ENCODE measurements around the gene SYNJ2. TPM values are rescaled to one million over a fixed set of nuclear protein-coding genes. Genes with fewer than 3 reads are reported as not detected.

The SYNJ2 gene
- total RNA-seq, 1 donor from 2014 or later, result 8.3 TPM

DNA sequence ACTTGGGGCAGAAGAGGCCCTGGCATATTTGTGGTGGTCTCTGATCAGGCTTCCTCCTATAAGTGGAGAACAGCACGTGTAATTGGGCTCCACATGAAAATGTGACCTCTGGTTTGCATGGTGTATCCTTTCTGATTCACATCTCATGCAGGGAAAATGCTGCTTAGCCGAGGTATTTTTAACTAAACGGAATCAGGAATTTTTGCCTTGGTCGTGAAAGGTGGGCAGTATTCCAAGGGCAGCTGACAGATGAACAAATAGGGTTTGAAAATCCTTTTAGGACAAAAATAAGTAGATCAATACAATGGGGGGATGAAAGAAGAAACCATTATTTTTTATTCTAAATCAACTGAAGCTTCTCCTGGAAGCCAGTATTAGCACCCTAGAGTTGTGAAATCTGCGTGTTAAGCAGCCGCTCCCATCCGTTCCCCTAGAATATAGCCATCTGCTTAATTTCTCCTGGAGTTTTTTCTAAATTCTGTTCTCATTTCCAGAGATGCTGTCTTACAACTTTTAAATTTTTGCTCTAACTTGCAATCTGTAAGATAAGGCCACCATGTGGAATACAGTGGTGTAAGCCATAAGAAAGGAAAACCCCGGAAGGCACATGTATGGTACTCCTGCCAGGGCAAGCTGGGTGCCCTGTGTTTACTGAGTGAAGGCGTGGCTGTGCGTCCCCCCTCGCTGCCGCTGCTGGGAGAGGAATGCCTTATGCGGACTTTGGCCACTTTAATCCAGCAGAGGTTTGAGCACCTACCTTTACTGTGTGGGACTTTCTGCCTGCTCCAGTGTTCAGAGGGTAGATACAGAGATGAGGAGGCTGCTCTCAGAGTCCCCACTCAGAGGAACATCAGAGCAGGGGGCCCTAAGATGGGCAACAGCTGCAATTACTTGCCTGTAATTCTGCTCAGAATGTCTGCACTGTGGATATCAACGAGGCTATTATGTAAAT, 52.4 kb downstream of the SYNJ2 start:
- no peaks in the 10 kb centered on the region for H3K36me3 ChIP-seq
- DNase-seq (ENCODE audit: extremely low spot score in 2 of 2), result no peak
- no peaks in the 10 kb centered on the region for H3K27me3 ChIP-seq
- H3K4me1 ChIP-seq, result peaks cover 20% of the 10 kb centered on the region
- TF ChIP-seq POLR2AphosphoS5 (IDR thresholded peaks at IDR 0.05; ENCODE audit: insufficient read depth in 1 of 2, low read depth in 1 of 2) (no peak), POLR2A (IDR thresholded peaks at IDR 0.05) (no peak)
- TF ChIP-seq, protein P1, sequence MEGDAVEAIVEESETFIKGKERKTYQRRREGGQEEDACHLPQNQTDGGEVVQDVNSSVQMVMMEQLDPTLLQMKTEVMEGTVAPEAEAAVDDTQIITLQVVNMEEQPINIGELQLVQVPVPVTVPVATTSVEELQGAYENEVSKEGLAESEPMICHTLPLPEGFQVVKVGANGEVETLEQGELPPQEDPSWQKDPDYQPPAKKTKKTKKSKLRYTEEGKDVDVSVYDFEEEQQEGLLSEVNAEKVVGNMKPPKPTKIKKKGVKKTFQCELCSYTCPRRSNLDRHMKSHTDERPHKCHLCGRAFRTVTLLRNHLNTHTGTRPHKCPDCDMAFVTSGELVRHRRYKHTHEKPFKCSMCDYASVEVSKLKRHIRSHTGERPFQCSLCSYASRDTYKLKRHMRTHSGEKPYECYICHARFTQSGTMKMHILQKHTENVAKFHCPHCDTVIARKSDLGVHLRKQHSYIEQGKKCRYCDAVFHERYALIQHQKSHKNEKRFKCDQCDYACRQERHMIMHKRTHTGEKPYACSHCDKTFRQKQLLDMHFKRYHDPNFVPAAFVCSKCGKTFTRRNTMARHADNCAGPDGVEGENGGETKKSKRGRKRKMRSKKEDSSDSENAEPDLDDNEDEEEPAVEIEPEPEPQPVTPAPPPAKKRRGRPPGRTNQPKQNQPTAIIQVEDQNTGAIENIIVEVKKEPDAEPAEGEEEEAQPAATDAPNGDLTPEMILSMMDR (IDR thresholded peaks at IDR 0.05), result no peak
- intact Hi-C loops (cut with DNase I), result no loop called here
- H3K27ac ChIP-seq, result peak overlapping the region; percentile 79
- H3K4me3 ChIP-seq, result no peak overlapping the region
- no peaks in the 10 kb centered on the region for H3K9me3 ChIP-seq

DNA sequence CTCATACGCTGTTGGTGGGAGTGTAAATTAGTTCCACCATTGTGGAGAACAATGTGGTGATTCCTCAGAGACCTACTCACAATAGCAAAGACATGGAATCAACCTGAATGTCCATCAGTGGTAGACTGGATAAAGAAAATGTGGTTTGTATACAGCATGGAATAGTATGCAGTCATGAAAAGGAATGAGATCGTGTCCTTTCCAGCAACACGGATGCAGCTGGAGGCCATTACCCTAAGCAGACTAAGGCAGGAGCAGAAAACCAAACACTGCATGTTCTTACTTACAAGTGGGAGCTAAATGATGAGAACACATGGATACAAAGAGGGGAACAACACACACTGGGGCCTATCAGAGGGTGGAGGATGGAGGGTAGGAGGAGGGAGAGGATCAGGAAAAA, 54.6 kb downstream of the SYNJ2 start:
- H3K27me3 ChIP-seq, result no peaks in the 10 kb centered on the region
- DNase-seq (ENCODE audit: extremely low spot score in 2 of 2), result no peak
- H3K4me1 ChIP-seq, result peaks cover 35% of the 10 kb centered on the region
- TF ChIP-seq, protein P1 (IDR thresholded peaks at IDR 0.05), result no peak
- no peak for TF ChIP-seq POLR2A (IDR thresholded peaks at IDR 0.05)
- TF ChIP-seq POLR2AphosphoS5 (IDR thresholded peaks at IDR 0.05; ENCODE audit: insufficient read depth in 1 of 2, low read depth in 1 of 2), result no peak
- H3K4me3 ChIP-seq, result no peak overlapping the region
- no peaks in the 10 kb centered on the region for H3K9me3 ChIP-seq
- intact Hi-C loops (cut with DNase I), result no loop called here
- no peaks in the 10 kb centered on the region for H3K36me3 ChIP-seq
- no peak overlapping the region for H3K27ac ChIP-seq

DNA sequence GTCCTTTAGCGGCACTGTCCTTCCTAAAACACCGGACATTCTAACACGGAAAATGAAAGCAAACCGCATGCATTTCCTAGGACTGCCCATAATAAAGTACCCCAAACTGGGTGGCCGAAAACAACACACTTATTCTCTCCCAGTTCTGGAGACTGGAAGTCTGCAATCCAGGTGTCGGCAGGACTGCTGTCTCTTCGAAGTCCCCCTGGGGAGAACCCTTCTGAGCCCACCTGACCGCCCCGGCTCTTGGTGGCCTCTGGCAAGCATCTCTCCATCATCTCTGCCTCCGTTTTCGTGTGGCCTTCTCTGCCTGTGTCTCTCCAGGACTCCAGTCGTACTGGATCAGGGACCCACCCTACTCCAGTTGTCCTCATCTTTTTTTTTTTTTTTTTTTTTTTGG, 55.4 kb downstream of the SYNJ2 start:
- DNase-seq (ENCODE audit: extremely low spot score in 2 of 2), result no peak
- H3K4me3 ChIP-seq, result no peak overlapping the region
- intact Hi-C loops (cut with DNase I), result no loop called here

DNA sequence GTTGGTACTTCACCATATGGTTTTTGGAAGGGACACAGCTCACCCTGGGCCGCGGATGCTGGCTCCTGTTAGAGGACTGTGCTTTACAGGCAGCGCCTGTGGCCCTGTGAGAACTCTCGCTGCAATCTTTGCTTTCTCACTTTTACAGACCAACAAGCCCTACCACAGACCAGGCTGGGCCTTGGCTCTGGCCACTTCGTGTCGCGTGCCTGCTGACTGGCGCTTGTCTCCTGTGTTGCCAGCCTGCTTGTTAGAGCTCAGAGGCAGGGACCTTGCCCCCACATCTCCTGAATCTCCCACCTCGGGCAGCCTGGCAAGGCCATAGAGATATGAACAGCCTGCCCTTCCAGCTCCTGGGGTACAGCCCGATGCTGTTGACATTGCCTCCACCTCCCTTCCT, 56.1 kb downstream of the SYNJ2 start:
- no peaks in the 10 kb centered on the region for H3K27me3 ChIP-seq
- no peak for DNase-seq (ENCODE audit: extremely low spot score in 2 of 2)
- no peak overlapping the region for H3K27ac ChIP-seq

More for the DNA sequence above, 55.4 kb downstream of the SYNJ2 start:
- TF ChIP-seq POLR2A (IDR thresholded peaks at IDR 0.05) (no peak), POLR2AphosphoS5 (IDR thresholded peaks at IDR 0.05; ENCODE audit: insufficient read depth in 1 of 2, low read depth in 1 of 2) (no peak)
- TF ChIP-seq, protein P1 (IDR thresholded peaks at IDR 0.05), result no peak
- Histone ChIP-seq H3K36me3 (no peaks in the 10 kb centered on the region), H3K9me3 (no peaks in the 10 kb centered on the region), H3K4me1 (peaks cover 35% of the 10 kb centered on the region), H3K27ac (no peak overlapping the region), H3K27me3 (no peaks in the 10 kb centered on the region)

More for the DNA sequence above, 56.1 kb downstream of the SYNJ2 start:
- Histone ChIP-seq H3K4me3 (no peak overlapping the region), H3K36me3 (no peaks in the 10 kb centered on the region), H3K4me1 (peaks cover 37% of the 10 kb centered on the region), H3K9me3 (no peaks in the 10 kb centered on the region)
- no peak for TF ChIP-seq POLR2AphosphoS5 (IDR thresholded peaks at IDR 0.05; ENCODE audit: insufficient read depth in 1 of 2, low read depth in 1 of 2)
- TF ChIP-seq, protein P1 (IDR thresholded peaks at IDR 0.05), result no peak
- no peak for TF ChIP-seq POLR2A (IDR thresholded peaks at IDR 0.05)
- intact Hi-C loops (cut with DNase I), result no loop called here
